GM13977 (cell line): ENCODE results near the gene LRRC25.

ENCODE experiments used
- DNase-seq: peaks from one replicate; pipeline ENCODE4 v3.0.0; 2012; ENCODE audit warnings: low spot score
- in situ Hi-C: fragments of 300-500 bp; cut with MboI; formaldehyde crosslinking; loops from one replicate; pipeline ENCODE4 v1.12.0; 2022; ENCODE audit warnings: low sequenced_read_pairs, low pct_unique_long_range_greater_than_20kb, mixed read lengths, inconsistent platforms; ENCODE audit not compliant: unreplicated experiment
- TF ChIP-seq, protein P1 (sequence below): IDR thresholded peaks from 2 replicates; pipeline ENCODE4 v1.5.1; 2012; ENCODE audit warnings: mild to moderate bottlenecking, control low read depth; ENCODE audit not compliant: insufficient read depth; ENCODE audit errors: extremely low read depth, missing control alignments

The LRRC25 gene

DNA sequence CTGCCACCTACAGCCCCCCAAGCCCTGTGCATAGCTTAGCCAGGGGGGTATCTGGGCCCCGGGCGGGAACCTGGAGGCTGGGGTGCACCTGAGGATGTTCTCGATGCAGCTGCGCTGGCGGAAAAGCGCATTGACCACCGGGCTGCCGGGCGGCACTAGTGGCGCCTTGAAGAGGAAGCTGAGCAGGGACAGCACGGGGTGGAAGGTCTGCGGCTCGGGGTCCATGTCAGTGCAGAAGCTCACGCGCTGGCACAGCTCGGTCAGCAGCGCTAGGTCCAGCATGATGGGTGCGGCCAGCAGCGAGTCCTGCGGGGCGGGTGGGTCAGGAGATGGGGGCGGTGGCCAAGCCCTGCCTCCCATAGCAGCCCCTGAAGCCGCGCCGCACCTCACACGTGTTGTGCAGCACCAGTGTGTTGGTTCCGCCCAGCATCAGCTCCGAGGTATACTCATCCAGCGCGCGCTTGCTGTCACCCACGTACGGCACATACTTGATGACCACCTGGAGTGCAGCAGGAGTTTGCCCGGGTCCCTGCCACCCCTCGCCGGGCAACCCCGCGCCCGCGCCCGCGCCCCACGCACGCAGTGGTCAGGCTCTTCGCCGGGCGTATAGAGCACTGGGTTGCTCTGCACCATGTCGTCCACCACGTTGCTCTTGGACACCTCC, 37.9 kb upstream of the LRRC25 start:
- in situ Hi-C loops: no loop called here
- DNase-seq: no peak
- TF ChIP-seq, protein P1, sequence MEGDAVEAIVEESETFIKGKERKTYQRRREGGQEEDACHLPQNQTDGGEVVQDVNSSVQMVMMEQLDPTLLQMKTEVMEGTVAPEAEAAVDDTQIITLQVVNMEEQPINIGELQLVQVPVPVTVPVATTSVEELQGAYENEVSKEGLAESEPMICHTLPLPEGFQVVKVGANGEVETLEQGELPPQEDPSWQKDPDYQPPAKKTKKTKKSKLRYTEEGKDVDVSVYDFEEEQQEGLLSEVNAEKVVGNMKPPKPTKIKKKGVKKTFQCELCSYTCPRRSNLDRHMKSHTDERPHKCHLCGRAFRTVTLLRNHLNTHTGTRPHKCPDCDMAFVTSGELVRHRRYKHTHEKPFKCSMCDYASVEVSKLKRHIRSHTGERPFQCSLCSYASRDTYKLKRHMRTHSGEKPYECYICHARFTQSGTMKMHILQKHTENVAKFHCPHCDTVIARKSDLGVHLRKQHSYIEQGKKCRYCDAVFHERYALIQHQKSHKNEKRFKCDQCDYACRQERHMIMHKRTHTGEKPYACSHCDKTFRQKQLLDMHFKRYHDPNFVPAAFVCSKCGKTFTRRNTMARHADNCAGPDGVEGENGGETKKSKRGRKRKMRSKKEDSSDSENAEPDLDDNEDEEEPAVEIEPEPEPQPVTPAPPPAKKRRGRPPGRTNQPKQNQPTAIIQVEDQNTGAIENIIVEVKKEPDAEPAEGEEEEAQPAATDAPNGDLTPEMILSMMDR: no peak

DNA sequence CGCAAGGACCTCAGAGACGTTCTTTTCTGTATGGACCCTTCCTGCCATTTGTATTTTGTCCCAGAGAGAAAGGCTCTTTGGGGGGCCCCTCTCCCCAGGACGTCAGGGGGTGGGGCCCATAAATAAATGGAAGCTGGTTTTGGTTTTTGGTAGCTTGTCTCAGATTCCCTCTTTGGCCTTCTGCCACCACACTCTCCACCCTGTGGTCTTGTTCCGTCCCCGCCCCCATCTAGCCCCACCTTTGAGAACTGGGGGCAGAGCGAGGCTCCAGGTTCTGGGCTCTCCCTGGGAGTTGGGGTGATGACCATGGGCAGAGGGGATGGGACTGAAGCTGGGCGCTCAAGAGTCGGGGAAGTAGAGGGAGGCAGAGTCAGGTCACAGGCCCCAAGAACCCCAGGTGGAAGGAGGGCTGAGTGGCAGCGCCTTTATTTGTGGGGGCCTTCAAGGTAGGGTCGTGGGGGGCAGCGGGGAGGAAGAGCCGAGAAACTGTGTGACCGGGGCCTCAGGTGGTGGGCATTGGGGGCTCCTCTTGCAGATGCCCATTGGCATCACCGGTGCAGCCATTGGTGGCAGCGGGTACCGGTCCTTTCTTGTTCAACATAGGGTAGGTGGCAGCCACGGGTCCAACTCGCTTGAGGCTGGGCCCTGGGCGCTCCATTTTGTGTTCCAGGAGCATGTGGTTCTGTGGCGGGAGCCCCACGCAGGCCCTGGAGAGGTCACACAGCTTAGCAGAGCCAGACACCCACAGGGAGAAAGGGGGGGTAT, 37.2 kb upstream of the LRRC25 start:
- TF ChIP-seq, protein P1: no peak
- in situ Hi-C loops: no loop called here
- no peak for DNase-seq

DNA sequence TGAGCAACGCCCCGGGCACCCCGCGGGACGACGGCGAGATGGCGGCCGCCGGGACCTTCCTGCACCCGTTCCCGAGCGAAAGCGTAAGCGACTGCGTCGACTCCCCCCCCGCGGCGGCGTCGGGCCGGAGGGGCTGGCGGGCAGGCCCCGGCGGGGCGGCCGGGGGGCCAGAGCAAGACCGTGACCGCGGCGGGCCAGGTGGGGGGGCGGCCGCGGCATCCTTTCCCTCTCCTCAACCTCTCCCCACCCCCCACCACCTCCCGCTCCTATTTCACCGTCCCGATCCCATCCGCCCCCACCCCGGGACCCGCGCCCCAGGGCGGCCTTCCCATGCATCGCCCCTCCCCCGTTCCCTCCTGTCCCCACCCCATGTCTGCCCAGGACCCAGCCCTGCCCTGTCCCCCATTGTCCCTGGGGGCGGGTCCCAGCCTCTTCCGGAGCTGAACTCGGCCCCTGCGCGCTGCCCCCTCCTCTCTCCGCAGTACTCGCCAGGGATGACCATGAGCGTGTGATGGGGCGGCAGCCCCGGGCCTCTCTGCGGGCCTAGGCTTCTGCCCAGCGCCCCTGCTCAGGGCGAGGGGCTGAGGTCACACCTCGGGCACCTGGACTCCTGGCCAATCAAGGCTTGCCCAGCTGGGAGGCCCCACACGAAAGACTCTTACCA, 36.4 kb upstream of the LRRC25 start:
- no peak for DNase-seq
- in situ Hi-C loops: no loop called here
- TF ChIP-seq, protein P1: no peak

DNA sequence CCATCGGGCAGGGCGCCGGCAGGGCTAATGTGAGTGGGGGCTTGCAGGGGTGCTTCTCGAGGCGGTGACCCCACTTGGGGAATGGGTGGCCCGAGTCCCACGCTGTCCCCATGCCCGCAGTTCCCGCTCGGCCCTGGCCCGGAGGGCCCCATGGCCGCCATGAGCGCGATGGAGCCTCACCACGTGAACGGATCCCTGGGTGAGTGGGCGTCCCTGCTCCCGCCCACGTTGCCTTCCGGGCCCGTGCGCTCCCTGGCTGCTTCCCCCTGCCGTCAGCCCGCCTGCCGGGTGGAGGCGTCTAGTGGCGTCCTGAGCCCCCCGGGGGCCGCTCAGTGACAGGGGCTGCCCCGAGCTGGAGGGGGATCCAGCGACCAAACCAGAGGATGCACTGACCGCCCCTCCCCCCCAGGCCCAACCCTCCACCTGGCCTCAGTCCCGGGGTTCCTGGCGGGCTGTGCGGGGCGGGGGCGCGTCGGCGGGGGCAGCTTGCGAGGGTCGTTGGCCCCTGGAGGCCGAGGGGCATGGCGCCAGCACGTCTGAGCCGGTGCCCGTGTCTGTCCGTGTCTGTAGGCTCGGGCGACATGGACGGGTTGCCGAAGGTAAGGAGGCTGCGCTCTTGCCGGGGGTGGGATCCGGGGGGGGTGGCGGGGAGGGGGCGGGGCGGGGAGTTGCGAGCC, 35.7 kb upstream of the LRRC25 start:
- in situ Hi-C loops: no loop called here

DNA sequence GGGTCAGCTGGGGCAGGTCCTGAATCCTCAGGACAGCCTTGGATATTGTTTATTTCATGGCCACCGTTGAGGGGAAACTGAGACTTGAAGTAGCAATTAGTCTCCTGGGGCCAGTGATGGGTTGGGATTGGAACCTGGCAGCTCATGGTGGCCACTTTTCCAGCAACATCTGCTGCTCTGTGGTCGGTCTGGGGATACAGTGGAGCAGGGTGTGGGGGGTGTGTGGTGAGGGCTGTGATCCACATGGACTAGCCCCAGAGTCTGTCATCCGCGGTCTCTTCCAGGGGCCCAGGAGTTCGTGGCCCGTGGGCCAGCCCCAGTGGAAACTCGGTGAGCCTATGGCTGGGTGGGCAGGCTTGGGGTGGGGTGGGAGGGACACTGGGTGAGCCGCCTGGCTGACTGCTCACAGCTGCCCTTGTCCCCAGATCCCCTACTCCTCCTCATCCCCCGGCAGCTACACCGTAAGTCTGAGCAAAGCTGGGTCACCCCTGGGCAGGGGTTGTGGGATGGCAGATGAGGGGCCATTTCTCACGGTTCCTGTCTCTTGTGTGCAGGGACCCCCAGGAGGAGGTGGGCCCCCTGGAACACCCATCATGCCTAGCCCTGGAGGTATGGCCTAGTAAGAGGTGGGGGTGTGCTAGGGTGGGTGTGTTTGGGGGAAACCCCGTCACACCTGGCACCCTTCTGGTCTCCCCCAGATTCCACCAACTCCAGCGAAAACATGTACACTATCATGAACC, 35.0 kb upstream of the LRRC25 start:
- TF ChIP-seq, protein P1: no peak
- in situ Hi-C loops: no loop called here
- no peak for DNase-seq

More for the DNA sequence above, 35.7 kb upstream of the LRRC25 start:
- DNase-seq: peak; percentile 73
- TF ChIP-seq, protein P1: no peak
